Gastroesophageal sphincter (tissue), 4 donors: ENCODE results near the gene GUCY2C. TPM values are rescaled to one million over a fixed set of nuclear protein-coding genes. Genes with fewer than 3 reads are reported as not detected.

Experiments
- ATAC-seq: fragments of 150-250 bp; one replicate; pipeline ENCODE4 v1.9.1; 2016; ENCODE audit warnings: mild to moderate bottlenecking, moderate library complexity
- H3K27ac ChIP-seq, 4 donors: fragments of 200-600 bp; sonication (generic) in 3 of 4; 1 replicate in 3 of 4; 2 replicates in 1 of 4; pipeline ENCODE4 v1.5.1; 2016 to 2019
- H3K27me3 ChIP-seq: fragments of 200-600 bp; sonication (generic); one replicate; pipeline ENCODE4 v1.5.1; 2019
- H3K36me3 ChIP-seq, 2 donors: fragments of 200-600 bp; sonication (generic); one replicate each; pipeline ENCODE4 v1.5.1; 2019; ENCODE audit warnings: control low read depth in 1 of 2
- H3K4me1 ChIP-seq, 3 donors: fragments of 200-600 bp; sonication (generic); 1 replicate in 2 of 3; 2 replicates in 1 of 3; pipeline ENCODE4 v1.5.1; 2016 to 2019; ENCODE audit warnings: control low read depth in 2 of 3
- H3K4me3 ChIP-seq, 2 donors: fragments of 200-600 bp; sonication (generic); one replicate each; pipeline ENCODE4 v1.5.1; 2019; ENCODE audit warnings: mild to moderate bottlenecking in 1 of 2, moderate library complexity in 1 of 2
- H3K9me3 ChIP-seq, 3 donors: fragments of 200-600 bp; sonication (generic); one replicate each; pipeline ENCODE4 v1.5.1; 2017 to 2019; ENCODE audit warnings: control low read depth in 2 of 3
- CTCF ChIP-seq, 4 experiments: fragments of 200-600 bp in 2 of 4; fragments of 450-650 bp in 2 of 4; sonication (generic) in 1 of 4; IDR thresholded peaks; one replicate each; pipeline ENCODE4 v1.5.1; 2017 to 2019; ENCODE audit warnings: antibody characterized with exemption in 4 of 4, mild to moderate bottlenecking in 2 of 4, moderate library complexity in 2 of 4
- EP300 ChIP-seq: sonication (generic); formaldehyde crosslinking; IDR thresholded peaks from one replicate; pipeline ENCODE4 v1.6.1; 2017; ENCODE audit warnings: antibody characterized with exemption, mild to moderate bottlenecking
- POLR2A ChIP-seq, 2 donors: fragments of 450-650 bp; IDR thresholded peaks; one replicate each; pipeline ENCODE4 v1.6.1; 2017; ENCODE audit warnings: antibody characterized with exemption in 2 of 2, mild to moderate bottlenecking in 2 of 2, moderate library complexity in 1 of 2
- POLR2AphosphoS5 ChIP-seq: sonication (generic); formaldehyde crosslinking; IDR thresholded peaks from one replicate; pipeline ENCODE4 v1.6.1; 2017; ENCODE audit warnings: antibody characterized with exemption
- WGBS, 2 donors: methylation state at CpG; one replicate each; pipeline ENCODE4 v1.1.5; 2018; ENCODE audit warnings: low coverage in 1 of 2; 5-methylcytosine and 5-hydroxymethylcytosine counted together
- total RNA-seq, 4 donors: library from RNA; depleted of rRNA; stranded (reverse); fragments of >200 nt; gene quantifications; one replicate each; pipeline ENCODE4 v1.1.0, GENCODE V29; 2016

The GUCY2C gene
- total RNA-seq, 4 donors from 2014 or later, result not detected

GRCh38 chr12:14668591-14668990, 27.8 kb downstream of the GUCY2C start:
- no peaks in the 10 kb centered on the region for H3K9me3 ChIP-seq
- no peaks in the 10 kb centered on the region for H3K27me3 ChIP-seq
- no peak overlapping the region for H3K27ac ChIP-seq
- WGBS, 2 donors, result 93 to 100% methylated on average over 1 of the region's 3 CpGs
- ATAC-seq, result no peak
- H3K4me1 ChIP-seq, result no peaks in the 10 kb centered on the region
- TF ChIP-seq POLR2A (IDR thresholded peaks at IDR 0.05), result no peak
- TF ChIP-seq POLR2AphosphoS5, result no peak
- TF ChIP-seq EP300, result no peak
- no peak for TF ChIP-seq CTCF (IDR thresholded peaks at IDR 0.05)
- no peaks in the 10 kb centered on the region for H3K36me3 ChIP-seq
- no peak overlapping the region for H3K4me3 ChIP-seq

- H3K36me3 ChIP-seq, result no peaks in the 10 kb centered on the region
- H3K9me3 ChIP-seq, result no peaks in the 10 kb centered on the region
- TF ChIP-seq CTCF (IDR thresholded peaks at IDR 0.05) (no peak), POLR2A (IDR thresholded peaks at IDR 0.05) (no peak), POLR2AphosphoS5 (no peak), EP300 (no peak)
- no peak overlapping the region for H3K4me3 ChIP-seq
- H3K27me3 ChIP-seq, result no peaks in the 10 kb centered on the region
- H3K4me1 ChIP-seq, result no peaks in the 10 kb centered on the region
- 74 to 95% methylated on average over 9 to 23 of the region's 23 CpGs for WGBS, 2 donors
- no peak overlapping the region for H3K27ac ChIP-seq
- no peak for ATAC-seq
Observed at GRCh38 chr12:14665354-14666348, 30.7 kb downstream of the GUCY2C start.

- ATAC-seq, result no peak
- H3K9me3 ChIP-seq, result no peaks in the 10 kb centered on the region
- no peak overlapping the region for H3K27ac ChIP-seq
- no peak overlapping the region for H3K4me3 ChIP-seq
- H3K4me1 ChIP-seq, result no peaks in the 10 kb centered on the region
- TF ChIP-seq POLR2A (IDR thresholded peaks at IDR 0.05) (no peak), CTCF (IDR thresholded peaks at IDR 0.05) (peak; percentile 29 to 62 (median 60))
- no peaks in the 10 kb centered on the region for H3K36me3 ChIP-seq
- no peaks in the 10 kb centered on the region for H3K27me3 ChIP-seq
- WGBS, 2 donors, result 61 to 71% methylated on average over 4 to 5 of the region's 7 CpGs
Observed at GRCh38 chr12:14664434-14665023, 31.9 kb downstream of the GUCY2C start.

- Histone ChIP-seq H3K27me3 (no peaks in the 10 kb centered on the region), H3K27ac (no peak overlapping the region), H3K36me3 (no peaks in the 10 kb centered on the region), H3K4me3 (no peak overlapping the region), H3K9me3 (no peaks in the 10 kb centered on the region), H3K4me1 (no peaks in the 10 kb centered on the region)
- TF ChIP-seq CTCF (IDR thresholded peaks at IDR 0.05) (no peak), POLR2AphosphoS5 (no peak), POLR2A (IDR thresholded peaks at IDR 0.05) (no peak), EP300 (no peak)
- no peak for ATAC-seq
- 93 to 100% methylated on average over 5 of the region's 5 CpGs for WGBS, 2 donors
Observed at GRCh38 chr12:14663002-14663401, 33.4 kb downstream of the GUCY2C start.
